DOHH2 (cell line): ENCODE data around the gene TMEM69.

ENCODE experiments used
- H3F3A ChIP-seq: fragments of 200-600 bp; sonication (generic), shearing (Covaris generic); 2 replicates; pipeline ENCODE4 v1.6.0; 2016; ENCODE audit warnings: antibody characterized with exemption, mild to moderate bottlenecking; ENCODE audit not compliant: control insufficient read depth, insufficient read depth
- H3K27ac ChIP-seq: fragments of 200-600 bp; sonication (generic); 2 replicates; pipeline ENCODE4 v1.5.1; 2014; ENCODE audit warnings: low read depth, mild to moderate bottlenecking, low read length, moderate library complexity
- H3K27me3 ChIP-seq: fragments of 200-600 bp; sonication (generic); 2 replicates; pipeline ENCODE4 v1.6.1; 2014; ENCODE audit warnings: mild to moderate bottlenecking, low read length, mixed read lengths; ENCODE audit not compliant: control insufficient read depth
- H3K36me3 ChIP-seq: fragments of 200-600 bp; sonication (generic); 2 replicates; pipeline ENCODE4 v1.6.1; 2014; ENCODE audit warnings: mild to moderate bottlenecking, low read length, moderate library complexity, mixed read lengths; ENCODE audit not compliant: control insufficient read depth
- H3K4me1 ChIP-seq: fragments of 200-600 bp; sonication (generic); 2 replicates; pipeline ENCODE4 v1.6.1; 2014; ENCODE audit warnings: mild to moderate bottlenecking, low read length, mixed read lengths; ENCODE audit not compliant: control insufficient read depth
- H3K4me2 ChIP-seq: fragments of 200-600 bp; sonication (generic); 2 replicates; pipeline ENCODE4 v1.6.0; 2014; ENCODE audit warnings: mild to moderate bottlenecking, low read length, moderate library complexity
- H3K4me3 ChIP-seq: fragments of 200-600 bp; sonication (generic); 2 replicates; pipeline ENCODE4 v1.5.1; 2014; ENCODE audit warnings: mild to moderate bottlenecking, low read length, mixed read lengths
- H3K79me2 ChIP-seq: fragments of 200-600 bp; sonication (generic); 2 replicates; pipeline ENCODE4 v1.6.1; 2014; ENCODE audit warnings: mild to moderate bottlenecking, low read length, mixed read lengths; ENCODE audit not compliant: control insufficient read depth
- H3K9me2 ChIP-seq: fragments of 200-600 bp; sonication (generic); replicated peaks from 2 replicates; pipeline ENCODE4 v1.6.1; 2014; ENCODE audit warnings: mild to moderate bottlenecking, low read length, mixed read lengths; ENCODE audit not compliant: control insufficient read depth
- H3K9me3 ChIP-seq: fragments of 200-600 bp; sonication (generic); 2 replicates; pipeline ENCODE4 v1.6.1; 2014; ENCODE audit warnings: antibody characterized with exemption, low read length, mixed read lengths; ENCODE audit not compliant: control insufficient read depth, insufficient read depth
- H4K20me1 ChIP-seq: fragments of 200-600 bp; sonication (generic); 2 replicates; pipeline ENCODE4 v1.6.0; 2014; ENCODE audit warnings: low read depth, mild to moderate bottlenecking, antibody characterized with exemption, low read length, moderate library complexity; ENCODE audit not compliant: control insufficient read depth, insufficient read depth
- CTCF ChIP-seq: fragments of 200-600 bp; sonication (generic); IDR thresholded peaks from one replicate; pipeline ENCODE4 v1.5.1; 2014; ENCODE audit warnings: antibody characterized with exemption, mild to moderate bottlenecking, low read depth, low read length; ENCODE audit not compliant: poor library complexity, severe bottlenecking
- EZH2phosphoT487 ChIP-seq: fragments of 200-600 bp; sonication (generic); IDR thresholded peaks from 2 replicates; pipeline ENCODE4 v1.6.1; 2017; ENCODE audit warnings: borderline replicate concordance, mild to moderate bottlenecking, antibody characterized with exemption, low read length, moderate library complexity, mixed read lengths

The TMEM69 gene

DNA sequence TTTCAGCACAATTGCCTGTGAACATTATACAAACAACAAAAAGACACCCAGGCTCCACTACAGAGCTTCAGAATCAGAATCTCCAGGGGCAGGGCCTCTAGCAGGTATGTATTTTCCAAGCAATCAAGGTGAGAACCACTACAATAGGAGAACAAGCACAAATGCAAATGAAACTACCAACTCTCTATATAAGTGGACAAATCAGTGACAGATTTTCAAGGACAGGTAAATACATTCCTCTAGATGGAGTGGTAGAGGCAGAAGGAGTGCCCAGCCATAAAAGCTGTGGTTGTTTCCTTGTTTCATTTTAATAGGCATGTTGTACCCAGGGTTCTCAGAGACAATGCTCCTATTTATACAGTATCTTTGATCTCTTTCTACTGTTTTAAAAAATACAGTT, 44.0 kb upstream of the TMEM69 start:
- H4K20me1 ChIP-seq, result 0 out of 2 replicates have a peak, but pooled peaks cover 7% of the 10 kb centered on the region
- no peak for TF ChIP-seq CTCF
- no peak for TF ChIP-seq EZH2phosphoT487
- H3K27me3 ChIP-seq, result no peaks in the 10 kb centered on the region
- peaks cover 49% of the 10 kb centered on the region for H3K4me1 ChIP-seq
- peak overlapping the region; percentile 71 for H3K4me2 ChIP-seq
- H3K4me3 ChIP-seq, result peak overlapping the region; percentile 55; the same call in 1 of the 2 replicates
- no peaks in the 10 kb centered on the region for H3K9me2 ChIP-seq
- peaks cover 19% of the 10 kb centered on the region for H3F3A ChIP-seq
- no peaks in the 10 kb centered on the region for H3K9me3 ChIP-seq
- peaks cover 64% of the 10 kb centered on the region for H3K79me2 ChIP-seq
- peak overlapping the region; percentile 77 for H3K27ac ChIP-seq
- peaks cover 70% of the 10 kb centered on the region for H3K36me3 ChIP-seq

DNA sequence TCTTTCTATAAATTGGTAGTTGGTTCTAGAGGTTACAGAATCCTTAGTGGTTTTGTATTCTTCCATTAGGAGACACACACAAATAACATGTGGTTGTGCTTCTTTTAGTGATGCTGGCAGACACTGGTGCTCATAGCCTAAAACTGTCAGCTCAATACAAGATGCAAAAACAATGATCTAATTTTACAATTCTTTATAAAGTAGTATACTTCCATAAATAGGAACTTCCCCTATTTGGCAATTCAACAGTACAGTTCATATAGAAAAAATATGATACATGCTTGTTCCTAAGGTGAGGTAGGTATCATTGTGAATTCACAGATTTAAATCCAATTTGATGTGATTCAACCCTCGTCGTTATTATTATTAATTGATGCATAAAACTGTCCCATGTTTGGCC, 43.3 kb upstream of the TMEM69 start:
- Histone ChIP-seq H3K4me1 (peaks cover 49% of the 10 kb centered on the region), H3K4me2 (peak overlapping the region; percentile 71), H3K79me2 (peaks cover 69% of the 10 kb centered on the region), H3K9me3 (no peaks in the 10 kb centered on the region), H3F3A (peaks cover 21% of the 10 kb centered on the region), H3K27ac (peak overlapping the region; percentile 77), H3K9me2 (no peaks in the 10 kb centered on the region), H3K27me3 (no peaks in the 10 kb centered on the region), H3K4me3 (peak overlapping the region; percentile 55), H4K20me1 (0 out of 2 replicates have a peak, but pooled peaks cover 7% of the 10 kb centered on the region), H3K36me3 (peaks cover 72% of the 10 kb centered on the region)
- TF ChIP-seq CTCF (no peak), EZH2phosphoT487 (no peak)

DNA sequence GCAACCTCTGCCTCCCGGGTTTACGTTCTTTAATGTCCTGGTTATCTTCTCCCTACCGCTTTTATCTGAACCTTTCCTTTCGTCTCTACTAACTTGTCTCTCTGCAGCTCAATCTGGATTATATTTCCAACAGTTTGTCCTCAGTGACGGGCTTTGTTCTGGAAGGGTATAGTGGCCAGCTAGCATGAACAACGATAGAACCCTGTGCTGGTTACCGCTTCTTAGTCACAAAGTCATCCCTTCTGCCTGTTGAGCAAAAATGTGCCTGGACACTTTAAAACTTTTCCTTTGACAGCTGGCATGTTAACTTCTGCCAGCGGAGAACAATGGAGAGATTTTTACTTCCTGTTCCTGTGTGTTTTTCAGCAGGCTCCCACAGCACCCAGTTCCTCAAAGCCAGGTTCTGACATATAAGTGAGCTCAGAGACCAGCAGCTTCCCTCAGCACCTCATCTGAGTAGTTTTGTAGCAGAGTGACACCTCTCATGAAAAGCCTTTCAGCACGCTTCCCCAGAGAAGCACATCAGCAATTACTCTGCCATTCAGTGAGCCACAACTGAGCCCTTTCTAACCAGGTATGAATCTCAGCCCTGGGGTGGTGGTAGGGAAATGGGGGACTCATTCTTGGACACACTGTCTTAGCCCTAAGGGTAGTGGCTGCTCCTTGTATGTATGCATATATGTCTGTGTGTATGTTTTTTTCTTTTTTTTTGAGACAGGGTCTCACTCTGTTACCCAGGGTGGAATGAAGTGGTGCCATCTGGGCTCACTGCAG, 40.5 kb upstream of the TMEM69 start:
- TF ChIP-seq CTCF (no peak), EZH2phosphoT487 (no peak)

More for the DNA sequence above, 40.5 kb upstream of the TMEM69 start:
- Histone ChIP-seq H4K20me1 (0 out of 2 replicates have a peak, but pooled peaks cover 7% of the 10 kb centered on the region), H3K79me2 (peaks cover 86% of the 10 kb centered on the region), H3K27me3 (no peaks in the 10 kb centered on the region), H3K27ac (no peak overlapping the region), H3K4me2 (no peak overlapping the region), H3K36me3 (peaks cover 77% of the 10 kb centered on the region), H3K4me1 (peaks cover 49% of the 10 kb centered on the region), H3K4me3 (no peak overlapping the region), H3K9me3 (no peaks in the 10 kb centered on the region), H3K9me2 (no peaks in the 10 kb centered on the region), H3F3A (peaks cover 21% of the 10 kb centered on the region)
